PC-3 (cell line): ENCODE measurements around the gene CDH12.
"Not testable (repeated sequence)": the region's sequence is repeated elsewhere in the genome, so short reads cannot be mapped to it uniquely, and the experiment has no call there.

ENCODE experiments used
- CTCF ChIP-seq: fragments of 300-600 bp; sonication (generic); conservative IDR thresholded peaks from 2 replicates; pipeline ENCODE4 v1.5.1; 2017; ENCODE audit warnings: antibody characterized with exemption, low read depth, mild to moderate bottlenecking, low read length
- EZH2phosphoT487 ChIP-seq: fragments of 300-600 bp; sonication (generic); IDR thresholded peaks from 2 replicates; pipeline ENCODE4 v1.6.1; 2018; ENCODE audit warnings: mild to moderate bottlenecking, antibody characterized with exemption, low read length, borderline replicate concordance

GRCh38 chr5:22164910-22165748 is 688.0 kb downstream of the CDH12 start:
- not testable (repeated sequence) for TF ChIP-seq CTCF, EZH2phosphoT487
